NCI-H1694 (cell line): ENCODE results near the gene ABHD6.
"Not testable (repeated sequence)": the region's sequence is repeated elsewhere in the genome, so short reads cannot be mapped to it uniquely, and the experiment has no call there.

ENCODE experiments used
- DNase-seq: peaks from one replicate; lab custom pipeline; 2025; lab: John Stamatoyannopoulos, UW

Gene ABHD6

DNA sequence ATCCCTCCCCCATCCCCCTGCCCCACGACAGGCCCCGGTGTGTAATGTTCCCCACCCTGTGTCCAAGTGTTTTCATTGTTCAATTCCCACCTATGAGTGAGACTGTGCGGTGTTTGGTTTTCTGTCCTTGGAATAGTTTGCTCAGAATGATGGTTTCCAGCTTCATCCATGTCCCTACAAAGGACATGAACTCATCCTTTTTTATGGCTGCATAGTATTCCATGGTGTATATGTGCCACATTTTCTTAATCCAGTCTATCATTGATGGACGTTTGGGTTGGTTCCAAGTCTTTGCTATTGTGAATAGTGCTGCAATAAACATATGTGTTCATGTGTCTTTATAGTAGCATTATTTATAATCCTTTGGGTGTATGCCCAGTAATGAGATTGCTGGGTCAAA, 5.3 kb downstream of the ABHD6 start:
- not testable (repeated sequence) for DNase-seq

DNA sequence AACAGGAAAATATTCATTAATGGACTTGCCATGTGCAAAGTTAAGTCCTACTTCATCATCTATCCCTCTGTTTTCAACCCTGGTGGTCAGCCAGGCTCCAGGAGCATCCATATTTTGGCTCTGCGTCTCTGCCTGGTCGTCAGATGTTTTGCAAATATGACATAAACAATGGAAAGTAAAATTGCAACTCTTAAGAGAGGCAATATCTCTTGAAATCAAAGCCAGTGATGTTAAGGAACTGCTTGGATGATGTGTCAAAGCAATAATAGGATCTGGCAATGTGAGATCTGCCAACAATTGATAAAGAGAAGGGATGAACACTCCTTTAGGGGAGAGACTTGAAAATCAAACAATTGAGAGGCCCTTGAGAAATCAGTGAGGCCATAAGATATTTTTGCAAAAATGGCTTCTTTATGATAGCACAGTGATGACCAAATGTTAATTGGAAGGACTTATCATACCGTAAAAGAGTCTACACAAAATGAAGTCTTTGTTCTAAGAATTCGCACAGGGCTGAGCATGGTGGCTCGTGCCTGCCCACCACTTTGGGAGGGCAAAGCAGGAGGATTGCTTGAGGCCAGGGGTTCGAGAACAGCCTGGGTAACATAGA, 6.5 kb downstream of the ABHD6 start:
- DNase-seq = no peak

DNA sequence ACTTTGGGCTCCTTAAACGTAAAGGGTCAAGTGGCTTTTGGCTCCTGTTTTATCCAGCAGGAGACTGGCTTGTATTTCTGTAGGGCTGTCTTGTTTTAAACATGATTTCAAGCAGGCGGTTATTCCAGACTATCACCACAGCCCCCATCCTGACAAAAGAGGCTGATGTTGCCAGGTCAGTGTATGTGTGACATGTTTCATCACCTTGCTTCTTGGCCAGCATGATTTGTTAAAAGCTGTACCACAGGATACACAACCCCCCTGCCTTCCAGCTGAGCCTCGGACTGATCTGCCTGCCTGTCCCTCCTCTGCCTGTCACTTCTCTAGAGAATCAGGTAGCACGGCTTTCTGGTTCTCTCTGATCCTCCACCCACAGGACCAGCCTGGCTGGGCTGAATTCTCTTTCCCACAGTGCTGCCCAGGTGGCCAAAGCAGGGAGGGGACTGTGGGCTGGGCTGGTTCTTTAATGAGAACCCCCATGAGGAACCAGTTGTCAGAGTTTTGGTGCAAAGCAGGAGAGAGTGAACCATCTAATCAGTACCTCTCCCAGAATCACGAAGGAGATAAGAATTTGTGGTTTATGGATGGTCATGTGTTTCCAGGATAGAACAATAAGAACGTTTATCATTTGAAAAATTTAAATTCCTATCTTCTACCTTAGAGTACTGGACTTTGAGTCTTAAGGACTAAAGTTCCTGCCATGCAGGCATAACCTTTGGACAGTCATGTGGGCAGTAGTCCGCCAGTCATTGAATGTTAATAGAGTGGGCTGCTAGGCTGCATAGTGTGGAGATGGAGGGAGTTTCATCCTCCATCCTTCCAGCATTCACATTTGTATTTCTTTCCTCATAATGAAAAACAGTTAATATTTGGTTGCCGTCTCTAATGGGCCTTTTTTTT, 8.8 kb downstream of the ABHD6 start:
- no peak for DNase-seq

DNA sequence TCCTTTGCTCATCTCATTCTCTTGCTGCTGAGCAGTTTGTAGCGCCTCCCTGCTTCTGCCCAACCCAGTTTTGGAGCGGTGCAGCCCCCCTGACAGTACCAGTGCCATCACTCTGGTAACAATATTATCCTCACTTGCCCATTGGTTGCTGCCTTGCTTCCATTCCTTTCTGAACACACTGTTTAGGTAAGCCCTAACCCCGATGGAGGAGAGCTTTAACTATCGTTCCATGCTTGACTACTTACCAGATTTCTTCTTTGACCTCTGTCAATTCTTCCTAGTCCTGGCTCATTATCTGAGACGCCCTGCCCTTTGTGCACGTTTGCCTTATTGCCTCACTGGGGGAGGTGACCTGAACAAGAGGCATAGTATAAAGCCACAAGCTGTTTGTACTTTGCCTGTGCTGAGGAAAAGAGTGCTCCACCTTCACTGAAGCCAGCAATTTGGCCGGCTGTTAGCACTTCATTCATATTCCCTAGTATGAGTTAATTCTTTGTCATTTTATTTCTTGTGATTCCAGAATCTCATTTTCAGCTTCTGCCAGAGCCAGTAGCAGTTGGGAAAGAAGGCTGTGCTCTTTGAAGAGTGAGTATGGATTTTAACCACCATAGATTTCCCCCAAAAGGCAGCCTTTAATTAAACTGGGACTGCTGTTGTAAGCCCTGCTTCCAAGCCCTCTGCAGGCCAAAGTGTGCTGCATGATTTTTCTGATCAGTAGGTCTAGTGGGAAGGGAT, 11.9 kb downstream of the ABHD6 start:
- no peak for DNase-seq

DNA sequence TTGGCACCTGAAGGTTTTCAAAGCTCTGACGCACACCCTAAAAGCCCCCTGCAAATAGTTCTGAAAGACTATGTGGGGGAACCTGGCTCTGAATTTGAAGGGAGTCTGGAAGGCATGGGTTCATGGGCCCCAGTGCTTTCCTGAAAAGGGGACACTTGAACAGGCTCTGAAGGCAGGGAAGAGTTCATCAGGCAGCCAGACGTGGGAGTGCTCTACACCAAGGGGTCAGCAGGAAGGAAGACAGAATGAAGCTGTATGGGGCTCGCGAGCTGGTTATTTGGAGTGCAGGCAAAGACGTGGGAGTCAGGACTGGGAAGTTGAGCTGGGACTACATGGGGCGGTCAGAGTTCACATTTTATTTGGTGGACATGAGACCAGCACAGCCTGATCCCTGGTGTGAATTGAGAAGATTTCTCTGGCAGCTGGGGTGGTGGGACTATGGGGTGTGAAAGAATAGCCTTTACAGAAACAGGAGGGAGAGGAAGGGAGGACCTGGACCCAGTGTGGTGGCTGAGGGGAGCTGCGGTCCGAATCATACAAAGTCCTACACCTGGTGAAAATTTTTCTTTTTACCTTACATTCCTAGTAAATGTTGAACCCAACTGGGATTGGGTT, 12.6 kb downstream of the ABHD6 start:
- no peak for DNase-seq

DNA sequence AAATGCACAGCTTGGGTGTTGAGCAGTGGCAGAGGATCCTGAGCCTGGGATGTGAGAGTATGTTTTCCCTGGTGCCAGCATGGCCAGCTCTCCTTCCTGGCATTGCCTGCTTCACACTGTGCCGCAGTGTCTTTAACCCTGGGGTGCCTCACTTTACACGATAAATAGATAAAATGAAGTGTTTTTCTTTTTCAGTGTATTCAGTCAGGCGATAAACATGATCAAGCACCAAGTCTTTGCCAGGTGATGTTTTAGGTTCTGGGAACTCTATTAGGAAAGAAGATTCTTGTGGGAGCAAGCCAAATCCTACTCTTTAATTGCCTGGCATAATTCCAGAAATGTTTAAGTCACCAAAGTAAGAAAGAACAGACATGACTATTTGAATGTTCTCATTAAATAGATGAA, 14.0 kb downstream of the ABHD6 start:
- no peak for DNase-seq

DNA sequence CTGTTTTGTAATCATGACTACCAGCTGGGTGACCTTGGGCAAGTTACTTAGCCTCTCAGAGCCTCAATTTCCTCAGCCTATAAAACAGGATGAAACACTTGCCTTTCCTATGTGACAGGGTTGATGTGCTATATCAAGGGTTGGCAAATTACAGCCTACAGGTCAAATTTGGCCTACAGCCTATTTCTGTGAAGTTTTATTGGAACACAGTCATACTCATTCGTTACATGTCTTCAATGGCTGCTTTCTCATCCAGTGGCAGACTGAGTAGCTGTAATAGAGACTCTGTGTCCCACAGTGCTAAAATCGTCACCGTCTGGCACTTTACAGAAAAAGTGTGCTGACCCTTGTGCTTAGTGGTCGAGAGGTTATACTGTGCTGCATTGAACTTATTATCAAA, 16.6 kb downstream of the ABHD6 start:
- no peak for DNase-seq

DNA sequence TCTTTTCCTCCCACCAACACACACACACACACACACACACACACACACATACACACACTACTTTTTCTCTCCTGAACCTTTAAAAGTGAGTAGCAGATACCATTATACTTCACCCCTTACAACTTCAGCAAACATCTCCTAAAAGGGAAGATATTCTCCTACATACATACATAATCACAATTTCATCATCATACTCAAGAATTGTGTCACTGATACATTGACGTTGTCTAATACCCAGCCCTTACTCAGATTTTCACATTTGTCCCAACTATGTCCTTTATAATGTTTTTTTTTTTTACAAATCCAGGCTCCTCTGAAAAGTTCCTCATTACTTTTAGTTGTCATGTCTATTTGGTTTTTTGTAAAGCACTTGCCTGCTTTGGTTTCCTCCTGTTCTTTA, 18.5 kb downstream of the ABHD6 start:
- no peak for DNase-seq

DNA sequence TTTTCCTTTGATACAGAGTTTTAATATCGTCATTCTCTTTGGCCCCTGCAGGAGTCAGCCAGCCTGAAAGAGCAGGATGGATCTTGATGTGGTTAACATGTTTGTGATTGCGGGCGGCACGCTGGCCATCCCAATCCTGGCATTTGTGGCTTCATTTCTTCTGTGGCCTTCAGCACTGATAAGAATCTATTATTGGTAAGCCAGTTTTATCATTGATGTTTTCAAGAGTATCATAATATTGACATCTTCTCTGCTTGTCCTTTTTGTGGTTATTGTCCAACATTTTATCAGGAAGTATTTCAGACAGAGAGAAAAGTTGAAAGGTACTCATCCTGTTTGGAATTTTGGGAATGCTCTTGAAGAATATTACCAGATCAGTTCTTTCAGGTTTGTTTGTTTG, 18.9 kb downstream of the ABHD6 start:
- DNase-seq = no peak

DNA sequence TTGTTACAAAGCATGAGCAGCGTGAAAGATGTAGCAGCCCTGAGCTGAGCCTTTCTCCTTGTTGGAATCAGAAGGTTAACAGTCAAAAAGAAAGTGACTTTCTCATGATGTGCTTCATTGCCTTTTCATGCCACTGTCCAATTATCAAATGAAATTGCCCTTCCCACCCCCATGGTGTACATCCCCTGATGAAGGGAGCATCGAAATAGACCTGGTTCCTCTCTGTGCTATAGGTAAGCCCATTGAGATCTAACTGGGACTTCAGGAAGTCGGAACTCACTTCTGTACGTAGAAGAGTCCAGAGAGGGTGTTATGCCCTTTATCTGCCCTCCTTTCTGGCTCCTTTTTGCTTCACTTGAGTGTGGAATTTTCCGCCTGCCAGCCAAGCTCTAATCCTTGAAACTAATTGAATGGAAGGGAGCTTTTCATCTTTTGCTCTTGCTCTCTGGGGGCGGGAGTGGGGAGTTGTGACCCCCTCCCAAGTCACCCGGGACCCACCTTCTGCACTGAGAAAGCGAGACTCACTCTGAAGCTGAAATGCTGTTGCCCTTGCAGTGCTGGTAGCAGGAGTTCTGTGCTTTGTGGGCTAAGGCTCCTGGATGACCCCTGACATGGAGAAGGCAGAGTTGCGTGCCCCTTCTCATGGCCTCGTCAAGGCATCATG, 20.9 kb downstream of the ABHD6 start:
- no peak for DNase-seq

DNA sequence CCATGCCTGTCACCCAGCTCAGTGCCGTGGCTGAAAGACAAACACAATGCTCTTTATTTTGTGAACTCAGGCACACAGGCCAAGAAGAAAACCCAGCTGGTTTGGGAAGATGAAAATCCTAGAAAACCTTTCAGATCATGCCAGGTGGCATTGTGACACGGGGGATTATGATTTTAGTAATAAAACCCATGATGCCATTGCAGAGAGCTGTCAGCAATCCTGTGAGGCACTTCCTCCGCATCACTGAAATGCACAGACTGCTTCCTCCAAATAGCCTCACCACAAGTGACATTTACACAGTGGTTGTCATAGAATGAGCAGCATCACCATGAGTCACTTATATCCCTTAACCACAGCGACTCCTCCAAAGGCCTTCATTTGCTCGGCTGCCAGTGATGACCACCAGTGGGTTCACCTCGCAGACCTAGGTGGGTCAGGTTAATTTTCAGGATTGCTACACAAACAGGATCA, 22.7 kb downstream of the ABHD6 start:
- no peak for DNase-seq

DNA sequence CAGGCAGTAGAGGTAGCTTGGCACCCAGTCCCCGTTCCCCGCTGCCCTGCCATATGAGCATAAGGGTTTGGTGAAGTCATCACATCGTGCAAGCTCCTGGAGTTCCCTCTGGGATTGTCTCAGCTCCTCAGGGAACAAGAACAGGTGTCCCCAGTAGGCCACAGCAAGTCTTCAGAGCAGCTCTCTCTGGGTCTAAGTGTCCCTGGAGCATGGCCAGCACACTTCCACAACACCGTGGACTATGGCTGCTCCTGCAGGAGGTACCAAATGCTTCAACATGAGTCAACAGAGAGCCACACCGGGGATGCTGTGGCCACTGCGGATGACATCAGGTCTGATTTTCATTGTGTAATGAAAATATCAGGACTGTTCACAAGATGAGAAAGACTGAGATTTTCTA, 23.1 kb downstream of the ABHD6 start:
- no peak for DNase-seq

DNA sequence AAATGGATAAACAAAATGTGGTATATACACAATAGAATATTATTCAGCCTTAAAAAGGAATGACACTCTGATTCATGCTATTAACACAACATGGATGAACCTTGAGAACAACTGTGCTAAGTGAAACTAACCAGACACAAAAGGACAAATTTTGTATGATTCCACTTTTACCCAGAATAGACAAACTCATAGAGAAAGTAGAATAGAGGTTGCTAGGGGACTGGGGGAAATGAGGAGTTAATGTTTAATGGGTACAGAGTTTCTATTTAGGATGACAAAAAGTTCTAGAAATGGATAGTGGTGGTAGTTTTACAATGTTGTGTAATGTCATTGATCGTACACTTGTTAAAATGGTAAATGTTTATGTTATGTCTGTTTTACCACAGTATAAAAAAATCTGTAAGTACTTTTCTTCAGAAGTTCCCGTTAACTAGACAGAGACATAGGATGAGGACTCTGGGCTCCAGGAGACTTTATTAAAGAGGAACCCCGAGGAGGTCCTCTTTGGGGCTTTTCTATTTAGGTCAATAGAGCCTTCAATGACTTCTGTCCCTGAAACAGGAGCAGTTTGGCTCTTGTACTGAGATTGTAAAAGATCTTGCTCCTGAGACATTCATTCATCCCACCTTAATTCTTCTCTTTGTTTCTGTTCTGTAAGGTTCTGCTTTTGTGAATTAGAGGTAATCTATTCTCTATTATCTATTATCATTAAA, 24.5 kb downstream of the ABHD6 start:
- DNase-seq = no peak

DNA sequence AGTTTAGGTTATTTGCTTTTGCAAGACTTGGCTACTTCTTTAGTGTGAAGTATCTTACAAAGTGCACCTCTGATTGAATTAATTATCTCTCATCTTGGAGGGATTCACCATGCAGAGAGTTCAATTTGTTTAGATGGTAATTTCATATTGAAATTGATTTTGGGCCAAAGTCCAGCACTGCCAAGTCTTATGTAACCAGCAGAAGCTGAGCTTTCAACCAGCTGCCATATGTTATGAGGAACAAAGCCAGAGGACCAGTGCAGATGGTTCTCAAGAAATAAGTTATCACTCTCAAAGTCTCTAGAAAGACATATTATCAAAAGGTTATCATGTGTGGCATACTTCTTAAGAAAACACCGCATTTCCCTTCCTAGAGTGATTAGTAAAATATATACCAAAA, 29.0 kb downstream of the ABHD6 start:
- no peak for DNase-seq

DNA sequence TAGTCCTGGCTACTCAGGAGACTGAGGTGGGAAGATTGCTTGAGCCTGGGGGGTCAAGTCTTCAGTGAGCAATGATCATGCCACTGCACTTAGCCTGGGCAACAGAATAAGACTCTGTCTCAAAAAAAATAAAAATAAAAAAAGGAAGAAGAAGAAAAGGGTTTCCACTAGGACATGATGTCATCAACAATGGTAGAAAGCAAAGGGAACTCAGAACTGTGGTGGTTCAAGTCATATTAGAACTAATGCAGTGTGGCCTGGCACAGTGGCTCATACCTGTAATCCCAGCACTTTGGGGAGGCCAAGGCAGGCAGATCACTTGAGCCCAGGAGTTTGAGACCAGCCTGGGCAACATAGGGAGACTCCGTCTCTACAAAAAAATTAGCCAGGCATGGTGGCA, 30.0 kb downstream of the ABHD6 start:
- DNase-seq = not testable (repeated sequence)

DNA sequence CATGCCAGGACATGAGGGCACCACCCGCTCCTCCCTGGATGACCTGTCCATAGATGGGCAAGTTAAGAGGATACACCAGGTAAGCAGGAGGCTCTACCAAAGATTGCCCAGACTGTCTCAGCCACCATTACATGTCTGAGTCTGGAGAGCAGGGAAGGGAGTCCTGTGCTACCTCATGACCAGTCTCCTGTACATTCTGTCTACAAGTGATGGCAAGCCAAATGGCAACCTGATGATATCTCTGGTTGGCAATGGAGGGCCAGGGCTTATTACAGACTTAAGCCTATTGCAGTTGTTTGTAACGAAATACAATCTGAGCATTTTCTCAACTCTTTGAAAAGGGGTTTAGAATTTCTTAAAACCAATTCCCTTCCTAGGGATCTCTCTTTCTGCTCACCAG, 31.8 kb downstream of the ABHD6 start:
- DNase-seq = no peak

DNA sequence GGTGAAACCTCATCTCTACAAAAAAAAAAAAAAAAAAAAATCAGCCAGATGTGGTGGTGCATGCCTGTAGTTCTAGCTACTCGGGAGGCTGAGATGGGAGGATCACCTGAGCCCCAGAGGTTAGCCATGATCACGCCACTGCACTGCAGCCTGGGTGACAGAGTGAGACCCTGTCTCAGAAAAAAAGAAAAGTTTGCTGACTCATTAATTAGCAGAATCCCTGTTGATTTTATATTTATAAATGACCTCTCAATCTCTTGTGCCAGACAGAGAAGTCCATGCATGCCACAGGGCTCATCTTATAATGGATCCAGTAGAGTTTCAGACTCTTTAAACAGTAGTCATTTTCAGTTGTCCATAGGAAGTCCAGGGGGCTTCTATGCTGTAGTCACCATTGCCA, 32.9 kb downstream of the ABHD6 start:
- DNase-seq = no peak

DNA sequence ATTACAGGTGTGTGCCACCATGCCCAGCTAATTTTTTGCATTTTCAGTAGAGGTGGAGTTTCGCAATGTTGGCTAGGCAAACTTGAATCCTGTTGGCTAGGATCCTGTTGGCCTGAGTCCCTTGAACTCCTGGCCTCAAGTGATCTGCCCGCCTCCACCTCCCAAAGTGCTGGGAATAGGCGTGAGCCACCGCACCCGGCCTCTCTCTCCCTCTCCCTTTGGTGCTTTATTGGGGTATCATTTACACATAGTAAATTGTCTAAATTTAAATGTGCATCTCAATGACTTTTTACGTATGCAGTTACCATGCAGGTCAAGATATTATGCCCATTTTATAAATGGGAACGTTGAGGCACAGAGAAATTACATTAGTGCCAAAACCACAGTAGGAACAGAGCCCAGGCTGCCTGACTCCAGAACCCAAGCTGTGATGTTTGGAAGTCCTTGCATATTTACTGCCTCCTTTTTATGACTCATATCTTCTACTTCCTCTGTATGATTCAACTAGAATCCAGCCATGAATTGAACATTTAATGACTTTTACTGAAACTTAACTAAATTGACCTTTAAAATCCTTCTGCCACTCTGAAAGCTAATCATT, 34.4 kb downstream of the ABHD6 start:
- no peak for DNase-seq

DNA sequence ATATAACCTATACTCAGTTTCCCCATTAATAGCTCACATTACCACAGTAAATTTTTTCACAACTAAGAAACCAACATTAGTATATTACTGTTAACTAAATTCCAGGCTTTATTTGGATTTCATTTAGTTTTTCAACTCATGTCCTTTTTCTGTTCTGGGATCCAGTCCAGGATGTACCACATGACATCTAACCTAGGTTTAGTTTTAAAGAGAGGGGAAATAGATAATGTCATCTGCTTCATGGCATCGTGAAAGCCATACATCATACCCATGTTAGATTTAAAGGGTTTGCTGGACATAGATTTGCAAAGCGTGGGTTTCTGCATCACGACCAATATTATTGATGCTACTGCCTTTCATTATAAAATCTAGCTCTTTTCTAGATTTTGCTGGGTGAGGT, 35.3 kb downstream of the ABHD6 start:
- no peak for DNase-seq

DNA sequence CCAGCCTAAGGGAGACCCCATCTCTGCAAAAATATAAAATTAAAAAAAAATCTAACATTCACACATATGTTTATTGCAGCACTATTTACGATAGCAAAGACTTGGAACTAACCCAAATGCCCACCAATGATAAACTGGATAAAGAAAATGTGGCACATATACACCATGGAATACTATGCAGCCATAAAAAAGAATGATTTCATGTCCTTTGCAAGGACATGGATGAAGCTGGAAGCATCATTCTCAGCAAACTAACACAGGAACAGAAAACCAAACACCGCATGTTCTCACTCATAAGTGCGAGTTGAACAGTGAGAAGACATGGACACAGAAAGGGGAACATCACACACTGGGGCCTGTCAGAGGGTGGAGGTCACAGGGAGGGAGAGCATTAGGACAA, 35.8 kb downstream of the ABHD6 start:
- not testable (repeated sequence) for DNase-seq
